Upper lobe of right lung (tissue), 1 donor: ENCODE measurements around the gene ZNF705A. TPM values are rescaled to one million over a fixed set of nuclear protein-coding genes. Genes with fewer than 3 reads are reported as not detected.
"Not testable (repeated sequence)": the region's sequence is repeated elsewhere in the genome, so short reads cannot be mapped to it uniquely, and the experiment has no call there.

ENCODE experiments used
- ATAC-seq: fragments of 200-7000 bp; cut with Tn5 transposase; one replicate; pipeline ENCODE4 v1.9.1; 2020; ENCODE audit warnings: mild to moderate bottlenecking, moderate library complexity
- DNase-seq: peaks from one replicate; pipeline ENCODE4 v3.0.0-alpha.2; 2020
- H3K27ac ChIP-seq: fragments of 200-600 bp; one replicate; pipeline ENCODE4 v1.8.0; 2022
- H3K27me3 ChIP-seq: fragments of 200-600 bp; one replicate; pipeline ENCODE4 v1.8.0; 2022; ENCODE audit warnings: mild to moderate bottlenecking
- H3K36me3 ChIP-seq: fragments of 200-600 bp; one replicate; pipeline ENCODE4 v1.8.0; 2022
- H3K4me1 ChIP-seq: fragments of 200-600 bp; one replicate; pipeline ENCODE4 v1.8.0; 2022
- H3K4me3 ChIP-seq: fragments of 200-600 bp; one replicate; pipeline ENCODE4 v1.8.0; 2022; ENCODE audit warnings: mild to moderate bottlenecking
- H3K9me3 ChIP-seq: fragments of 200-600 bp; one replicate; pipeline ENCODE4 v1.8.0; 2022
- CTCF ChIP-seq: fragments of 200-600 bp; IDR thresholded peaks from one replicate; pipeline ENCODE4 v1.8.0; 2022; ENCODE audit warnings: antibody characterized with exemption
- intact Hi-C: fragments of 100-400 bp; cut with DNase I; formaldehyde crosslinking; loops from one replicate; pipeline ENCODE4 v1.11.0; 2022
- total RNA-seq: library from RNA; stranded (reverse); fragmentation: NEBNext Ultra II Directional; extraction: Animal tissue kit (Norgen Biotek cat#: 25700); gene quantifications from one replicate; pipeline ENCODE4 v1.2.1, GENCODE V29; 2021
- donor health status: DM: no; HTN: yes; CAD: no; lungs with severe emphysema.

ZNF705A gene
- total RNA-seq, 1 donor from 2014 or later, result not detected

GRCh38 chr12:8127138-8127537 lies 29.7 kb upstream of the ZNF705A start:
- Histone ChIP-seq H3K4me3 (no peak overlapping the region), H3K4me1 (no peaks in the 10 kb centered on the region), H3K27ac (no peak overlapping the region), H3K36me3 (no peaks in the 10 kb centered on the region), H3K9me3 (no peaks in the 10 kb centered on the region), H3K27me3 (no peaks in the 10 kb centered on the region)
- intact Hi-C loops, result no loop called here
- TF ChIP-seq CTCF, result no peak
- DNase-seq (no peak), ATAC-seq (peak; percentile 70)

GRCh38 chr12:8133636-8134397 lies 23.0 kb upstream of the ZNF705A start:
- H3K27me3 ChIP-seq, H3K27ac ChIP-seq, H3K9me3 ChIP-seq, H3K4me3 ChIP-seq, H3K4me1 ChIP-seq, ATAC-seq, intact Hi-C loops, DNase-seq: not testable (repeated sequence)
- H3K36me3 ChIP-seq, result peaks cover 22% of the 10 kb centered on the region

- H3K4me3 ChIP-seq, H3K4me1 ChIP-seq, H3K27me3 ChIP-seq, ATAC-seq, H3K27ac ChIP-seq, H3K9me3 ChIP-seq, DNase-seq, intact Hi-C loops: not testable (repeated sequence)
- H3K36me3 ChIP-seq, result peaks cover 22% of the 10 kb centered on the region
These were observed 22.4 kb upstream of the ZNF705A start for GRCh38 chr12:8134398-8134930.

GRCh38 chr12:8141647-8142046 lies 15.2 kb upstream of the ZNF705A start:
- H3K9me3 ChIP-seq, ATAC-seq: not testable (repeated sequence)

GRCh38 chr12:8143261-8143660 lies 13.6 kb upstream of the ZNF705A start:
- no peak overlapping the region for H3K27ac ChIP-seq
- H3K4me1 ChIP-seq, result no peaks in the 10 kb centered on the region
- H3K36me3 ChIP-seq, result no peaks in the 10 kb centered on the region
- ATAC-seq (no peak), DNase-seq (no peak)
- no peak overlapping the region for H3K4me3 ChIP-seq
- intact Hi-C loops, result no loop called here
- H3K27me3 ChIP-seq, result no peaks in the 10 kb centered on the region
- no peaks in the 10 kb centered on the region for H3K9me3 ChIP-seq
- no peak for TF ChIP-seq CTCF

More at GRCh38 chr12:8141647-8142046, 15.2 kb upstream of the ZNF705A start:
- H3K4me1 ChIP-seq, H3K27me3 ChIP-seq, intact Hi-C loops, H3K4me3 ChIP-seq, DNase-seq, H3K27ac ChIP-seq: not testable (repeated sequence)
- H3K36me3 ChIP-seq, result peaks cover 14% of the 10 kb centered on the region

- no peak overlapping the region for H3K4me3 ChIP-seq
- H3K4me1 ChIP-seq, result no peaks in the 10 kb centered on the region
- DNase-seq (peak; percentile 71), ATAC-seq (peak; percentile 83)
- H3K36me3 ChIP-seq, result no peaks in the 10 kb centered on the region
- TF ChIP-seq CTCF, result no peak
- H3K27ac ChIP-seq, result peak overlapping the region; percentile 65
- no peaks in the 10 kb centered on the region for H3K27me3 ChIP-seq
- H3K9me3 ChIP-seq, result no peaks in the 10 kb centered on the region
- intact Hi-C loops, result no loop called here
These were observed 10.9 kb upstream of the ZNF705A start for GRCh38 chr12:8145754-8146441.

GRCh38 chr12:8146442-8146771 lies 10.4 kb upstream of the ZNF705A start:
- DNase-seq (no peak), ATAC-seq (no peak)
- H3K9me3 ChIP-seq, result no peaks in the 10 kb centered on the region
- peak overlapping the region; percentile 65 for H3K27ac ChIP-seq
- intact Hi-C loops, result no loop called here
- no peaks in the 10 kb centered on the region for H3K4me1 ChIP-seq
- TF ChIP-seq CTCF, result no peak
- H3K36me3 ChIP-seq, result no peaks in the 10 kb centered on the region
- no peak overlapping the region for H3K4me3 ChIP-seq
- no peaks in the 10 kb centered on the region for H3K27me3 ChIP-seq
